Ecto neural progenitor cell (in vitro differentiated cells): ENCODE data around the gene GSTT2.
"Not testable (repeated sequence)": the region's sequence is repeated elsewhere in the genome, so short reads cannot be mapped to it uniquely, and the experiment has no call there.

Experiments
- DNase-seq: peaks from one replicate; pipeline ENCODE4 v3.0.0-alpha.2; 2018; ENCODE audit warnings: low spot score

The GSTT2 gene

GRCh38 chr22:23979557-23980240, at the start of gene GSTT2:
Gene GSTT2 (plus strand): TSS chr22:23980134.
- not testable (repeated sequence) for DNase-seq

GRCh38 chr22:23938328-23939016, 41.5 kb upstream of the GSTT2 start:
- DNase-seq = no peak

GRCh38 chr22:23939017-23939357, 40.9 kb upstream of the GSTT2 start:
- no peak for DNase-seq

- not testable (repeated sequence) for DNase-seq
Observed at GRCh38 chr22:23940166-23940565, 39.8 kb upstream of the GSTT2 start.

GRCh38 chr22:23947391-23947790, 32.5 kb upstream of the GSTT2 start:
- DNase-seq = not testable (repeated sequence)

- not testable (repeated sequence) for DNase-seq
Observed at GRCh38 chr22:23949764-23950163, 30.2 kb upstream of the GSTT2 start.

GRCh38 chr22:23951383-23951782, 28.6 kb upstream of the GSTT2 start:
- not testable (repeated sequence) for DNase-seq

- DNase-seq = not testable (repeated sequence)
Observed at GRCh38 chr22:23952794-23953405, 27.0 kb upstream of the GSTT2 start.

GRCh38 chr22:23953485-23953884, 26.4 kb upstream of the GSTT2 start:
- not testable (repeated sequence) for DNase-seq

GRCh38 chr22:23954193-23954990, 25.5 kb upstream of the GSTT2 start:
- DNase-seq = not testable (repeated sequence)

GRCh38 chr22:23954991-23955305, 25.0 kb upstream of the GSTT2 start:
- DNase-seq = not testable (repeated sequence)

GRCh38 chr22:23955886-23956285, 24.0 kb upstream of the GSTT2 start:
- DNase-seq = not testable (repeated sequence)

GRCh38 chr22:23956301-23956900, 23.5 kb upstream of the GSTT2 start:
- DNase-seq = peak; percentile 77

GRCh38 chr22:23961084-23961771, 18.7 kb upstream of the GSTT2 start, which contains the start of gene GSTT2B:
Gene GSTT2B (minus strand): TSS chr22:23961195. CDS start chr22:23961131, 64 bp downstream.
- not testable (repeated sequence) for DNase-seq

GRCh38 chr22:23966094-23966493, 13.8 kb upstream of the GSTT2 start:
- not testable (repeated sequence) for DNase-seq

- not testable (repeated sequence) for DNase-seq
Observed at GRCh38 chr22:23966568-23966967, 13.4 kb upstream of the GSTT2 start, which contains the start of gene DDTL. Gene DDTL (plus strand): TSS chr22:23966888. CDS start chr22:23966915, 27 bp downstream.

- no peak for DNase-seq
Observed at GRCh38 chr22:23969071-23969470, 10.9 kb upstream of the GSTT2 start.

- no peak for DNase-seq
Observed at GRCh38 chr22:23970201-23970641, 9.7 kb upstream of the GSTT2 start.

GRCh38 chr22:23970816-23971486, 9.0 kb upstream of the GSTT2 start:
- DNase-seq = no peak

- not testable (repeated sequence) for DNase-seq
Observed at GRCh38 chr22:23971927-23972326, 8.0 kb upstream of the GSTT2 start.
